Erythroblast (primary cell): Measurements from ENCODE around the gene AGAP2.
A peak's percentile ranks its signal among the peaks of the same experiment; 100 is the strongest.
"Not testable (repeated sequence)": the region's sequence is repeated elsewhere in the genome, so short reads cannot be mapped to it uniquely, and the experiment has no call there.

Source experiments
- DNase-seq, 2 experiments: peaks; one replicate each; lab custom pipeline; 2025; lab: John Stamatoyannopoulos, UW
- GATA1 ChIP-seq: IDR thresholded peaks from 2 replicates; pipeline ENCODE4 v1.6.1; 2011; ENCODE audit warnings: low read depth, mild to moderate bottlenecking, control low read depth, low read length, moderate library complexity
- POLR2A ChIP-seq: IDR thresholded peaks from 2 replicates; pipeline ENCODE4 v1.6.1; 2011; ENCODE audit warnings: mild to moderate bottlenecking, low read length

Gene AGAP2

GRCh38 chr12:57775044-57775443 is 36.5 kb upstream of the AGAP2 start:
- DNase-seq: no peak
- TF ChIP-seq GATA1 (no peak), POLR2A (no peak)

- not testable (repeated sequence) for DNase-seq
Measured at GRCh38 chr12:57774634-57775033, 36.1 kb upstream of the AGAP2 start.

- DNase-seq: peak; percentile 47 to 55
- TF ChIP-seq GATA1 (no peak), POLR2A (peak; percentile 41)
Measured at GRCh38 chr12:57772429-57773322, 34.1 kb upstream of the AGAP2 start, which contains the start of gene EEF1AKMT3. EEF1AKMT3 (plus strand) TSS chr12:57772614; CDS start chr12:57772725, 111 bp downstream.

GRCh38 chr12:57771873-57772428 is 33.4 kb upstream of the AGAP2 start, which contains the start of gene METTL1:
METTL1 (minus strand) TSS chr12:57772105; CDS start chr12:57772083, 22 bp downstream.
- TF ChIP-seq POLR2A (peak; percentile 85), GATA1 (no peak)
- peak; percentile 96 to 98 for DNase-seq

- TF ChIP-seq POLR2A: no peak
- TF ChIP-seq GATA1: no peak
- peak; percentile 94 for DNase-seq
Measured at GRCh38 chr12:57771236-57771872, 32.8 kb upstream of the AGAP2 start.

GRCh38 chr12:57770734-57771133 is 32.2 kb upstream of the AGAP2 start:
- TF ChIP-seq GATA1: no peak
- no peak for TF ChIP-seq POLR2A
- DNase-seq: no peak

GRCh38 chr12:57769594-57769993 is 31.1 kb upstream of the AGAP2 start:
- DNase-seq: no peak
- no peak for TF ChIP-seq GATA1
- no peak for TF ChIP-seq POLR2A

- no peak for DNase-seq
- no peak for TF ChIP-seq POLR2A
- no peak for TF ChIP-seq GATA1
Measured at GRCh38 chr12:57767876-57768275, 29.3 kb upstream of the AGAP2 start.

GRCh38 chr12:57767305-57767698 is 28.8 kb upstream of the AGAP2 start:
- TF ChIP-seq GATA1 (no peak), POLR2A (no peak)
- DNase-seq: no peak

GRCh38 chr12:57766464-57767304 is 28.1 kb upstream of the AGAP2 start, which contains the start of gene CYP27B1:
CYP27B1 (minus strand) TSS chr12:57767078; CDS start chr12:57767041, 37 bp downstream.
- peak; percentile 29 to 34 for DNase-seq
- no peak for TF ChIP-seq GATA1
- peak; percentile 47 for TF ChIP-seq POLR2A

- DNase-seq: no peak
- TF ChIP-seq POLR2A (no peak), GATA1 (no peak)
Measured at GRCh38 chr12:57765698-57766463, 27.3 kb upstream of the AGAP2 start.

GRCh38 chr12:57765003-57765697 is 26.6 kb upstream of the AGAP2 start:
- TF ChIP-seq GATA1 (no peak), POLR2A (no peak)
- DNase-seq: peak; percentile 52 to 61
